SKM-1 (cell line): Measurements from ENCODE around the gene EPB41L4B.
"Not testable (repeated sequence)": the region's sequence is repeated elsewhere in the genome, so short reads cannot be mapped to it uniquely, and the experiment has no call there.

ENCODE experiments used
- DNase-seq: peaks from one replicate; lab custom pipeline; 2025; ENCODE audit not compliant: unreplicated experiment; lab: John Stamatoyannopoulos, UW

Gene EPB41L4B

GRCh38 chr9:109320742-109321448 lies at the start of gene EPB41L4B:
TSS of gene EPB41L4B (minus strand) at chr9:109321059. CDS start at chr9:109320446, 613 bp downstream.
- no peak for DNase-seq

GRCh38 chr9:109369285-109369684 lies 48.4 kb upstream of the EPB41L4B start:
- no peak for DNase-seq

- DNase-seq, result no peak
Observed at GRCh38 chr9:109360771-109361170, 39.9 kb upstream of the EPB41L4B start.

GRCh38 chr9:109358968-109359603 lies 38.2 kb upstream of the EPB41L4B start:
- not testable (repeated sequence) for DNase-seq

GRCh38 chr9:109355564-109356297 lies 34.9 kb upstream of the EPB41L4B start:
- no peak for DNase-seq

- no peak for DNase-seq
Observed at GRCh38 chr9:109354190-109354589, 33.3 kb upstream of the EPB41L4B start.

GRCh38 chr9:109351032-109351431 lies 30.2 kb upstream of the EPB41L4B start:
- DNase-seq, result no peak

- DNase-seq, result no peak
Observed at GRCh38 chr9:109349421-109349846, 28.6 kb upstream of the EPB41L4B start.

- no peak for DNase-seq
Observed at GRCh38 chr9:109346904-109347303, 26.0 kb upstream of the EPB41L4B start.

GRCh38 chr9:109344866-109345265 lies 24.0 kb upstream of the EPB41L4B start:
- no peak for DNase-seq

- no peak for DNase-seq
Observed at GRCh38 chr9:109342878-109343277, 22.0 kb upstream of the EPB41L4B start.

- DNase-seq, result no peak
Observed at GRCh38 chr9:109341561-109341960, 20.7 kb upstream of the EPB41L4B start.

GRCh38 chr9:109340979-109341378 lies 20.1 kb upstream of the EPB41L4B start:
- not testable (repeated sequence) for DNase-seq

- DNase-seq, result no peak
Observed at GRCh38 chr9:109336409-109336808, 15.6 kb upstream of the EPB41L4B start.

GRCh38 chr9:109335929-109336328 lies 15.1 kb upstream of the EPB41L4B start:
- no peak for DNase-seq

- DNase-seq, result no peak
Observed at GRCh38 chr9:109335121-109335520, 14.3 kb upstream of the EPB41L4B start.

GRCh38 chr9:109331353-109331752 lies 10.5 kb upstream of the EPB41L4B start:
- no peak for DNase-seq

- DNase-seq, result no peak
Observed at GRCh38 chr9:109329638-109330258, 8.9 kb upstream of the EPB41L4B start.

- DNase-seq, result no peak
Observed at GRCh38 chr9:109328978-109329637, 8.2 kb upstream of the EPB41L4B start.

- no peak for DNase-seq
Observed at GRCh38 chr9:109325089-109325488, 4.2 kb upstream of the EPB41L4B start.

GRCh38 chr9:109323771-109324170 lies 2.9 kb upstream of the EPB41L4B start:
- no peak for DNase-seq
